HG03558 (cell line): ENCODE data around the gene ITGA11.
"Not testable (repeated sequence)": the region's sequence is repeated elsewhere in the genome, so short reads cannot be mapped to it uniquely, and the experiment has no call there.

Experiments
- ATAC-seq: cut with Tn5 transposase; IDR thresholded peaks from one replicate; pipeline ENCODE4 v1.9.1; 2021; ENCODE audit warnings: moderate number of reproducible peaks; ENCODE audit not compliant: unreplicated experiment; ENCODE audit errors: extremely low read depth

Gene ITGA11

GRCh38 chr15:68427366-68427765, 4.6 kb downstream of the ITGA11 start:
- ATAC-seq, result no peak

GRCh38 chr15:68426116-68426515, 5.8 kb downstream of the ITGA11 start:
- ATAC-seq, result no peak

GRCh38 chr15:68425428-68426060, 6.4 kb downstream of the ITGA11 start:
- ATAC-seq, result no peak

GRCh38 chr15:68424754-68425390, 7.1 kb downstream of the ITGA11 start:
- no peak for ATAC-seq

- ATAC-seq, result no peak
Measured at GRCh38 chr15:68423359-68424296, 8.3 kb downstream of the ITGA11 start.

- ATAC-seq, result not testable (repeated sequence)
Measured at GRCh38 chr15:68422403-68423145, 9.4 kb downstream of the ITGA11 start.

GRCh38 chr15:68421798-68422402, 10.1 kb downstream of the ITGA11 start:
- no peak for ATAC-seq

- no peak for ATAC-seq
Measured at GRCh38 chr15:68421115-68421551, 10.8 kb downstream of the ITGA11 start.

GRCh38 chr15:68420186-68420684, 11.7 kb downstream of the ITGA11 start:
- ATAC-seq, result no peak

- ATAC-seq, result no peak
Measured at GRCh38 chr15:68419301-68420175, 12.4 kb downstream of the ITGA11 start.

- no peak for ATAC-seq
Measured at GRCh38 chr15:68418611-68419161, 13.3 kb downstream of the ITGA11 start.

- no peak for ATAC-seq
Measured at GRCh38 chr15:68417897-68418296, 14.1 kb downstream of the ITGA11 start.

GRCh38 chr15:68417051-68417450, 14.9 kb downstream of the ITGA11 start:
- ATAC-seq, result no peak

- ATAC-seq, result no peak
Measured at GRCh38 chr15:68416158-68416535, 15.8 kb downstream of the ITGA11 start.

- ATAC-seq, result no peak
Measured at GRCh38 chr15:68415501-68416157, 16.3 kb downstream of the ITGA11 start.

GRCh38 chr15:68415061-68415460, 16.9 kb downstream of the ITGA11 start:
- ATAC-seq, result no peak

GRCh38 chr15:68414591-68414990, 17.4 kb downstream of the ITGA11 start:
- no peak for ATAC-seq

GRCh38 chr15:68414206-68414555, 17.8 kb downstream of the ITGA11 start:
- ATAC-seq, result no peak
